SK-N-SH (cell line): ENCODE measurements around the gene KRTAP6-1. TPM values are rescaled to one million over a fixed set of nuclear protein-coding genes. Genes with fewer than 3 reads are reported as not detected.

ENCODE experiments used
- CTCF ChIA-PET: fragments of 300-600, 350-600 bp; formaldehyde crosslinking; extraction: SDS; loops from one replicate; lab custom pipeline; 2021; lab: Yijun Ruan, JAX
- POLR2A ChIA-PET: fragments of 350-600 bp; sonication (Branson Sonifier 250); formaldehyde crosslinking; extraction: SDS; loops from one replicate; lab custom pipeline; 2020; ENCODE audit warnings: antibody characterized with exemption, inconsistent platforms; lab: Yijun Ruan, JAX
- DNase-seq: peaks from one replicate; pipeline ENCODE4 v3.0.0; 2012
- H2AFZ ChIP-seq: fragments of 200-600 bp; sonication (generic); 2 replicates; pipeline ENCODE4 v1.8.1; 2016; ENCODE audit warnings: antibody characterized with exemption, mild to moderate bottlenecking, low read depth
- H3F3A ChIP-seq: fragments of 200-600 bp; sonication (generic); replicated peaks from 2 replicates; pipeline ENCODE3; 2016; ENCODE audit warnings: antibody characterized with exemption, mild to moderate bottlenecking; ENCODE audit not compliant: insufficient read depth
- H3K27ac ChIP-seq, 2 experiments: fragments of 200-500 bp in 1 of 2; fragments of 200-600 bp in 1 of 2; sonication (Bioruptor generic) in 1 of 2; sonication (generic), shearing (Covaris generic) in 1 of 2; 2 replicates each; pipeline versions ENCODE4 v1.5.1 to v1.6.1; 2014 to 2016; ENCODE audit warnings: low read depth in 2 of 2, inconsistent platforms in 1 of 2, low read length in 1 of 2, mild to moderate bottlenecking in 1 of 2, mixed read lengths in 1 of 2
- H3K27me3 ChIP-seq: fragments of 200-600 bp; sonication (generic), shearing (Covaris generic); 2 replicates; pipeline ENCODE4 v1.6.1; 2016; ENCODE audit warnings: mixed run types; ENCODE audit not compliant: insufficient read depth
- H3K36me3 ChIP-seq, 2 experiments: fragments of 200-500 bp in 1 of 2; fragments of 200-600 bp in 1 of 2; sonication (Bioruptor generic) in 1 of 2; sonication (generic) in 1 of 2; replicated peaks in 1 of 2; 2 replicates each; pipeline versions ENCODE3 to v1.5.1; 2014 to 2016; ENCODE audit warnings: low read length in 1 of 2, mild to moderate bottlenecking in 1 of 2; ENCODE audit not compliant: insufficient read depth in 2 of 2, control insufficient read depth in 1 of 2
- H3K4me1 ChIP-seq, 2 experiments: fragments of 200-500 bp in 1 of 2; fragments of 200-600 bp in 1 of 2; sonication (Bioruptor generic) in 1 of 2; sonication (generic), shearing (Covaris generic) in 1 of 2; 2 replicates each; pipeline versions ENCODE4 v1.5.1 to v1.6.1; 2014 to 2016; ENCODE audit warnings: low read depth in 1 of 2, low read length in 1 of 2, mixed run types in 1 of 2; ENCODE audit not compliant: insufficient read depth in 2 of 2, control insufficient read depth in 1 of 2
- H3K4me2 ChIP-seq: fragments of 200-600 bp; sonication (generic), shearing (Covaris generic); 2 replicates; pipeline ENCODE4 v1.6.1; 2017; ENCODE audit warnings: mixed run types
- H3K4me3 ChIP-seq, 2 experiments: fragments of 200-500 bp in 1 of 2; fragments of 200-600 bp in 1 of 2; sonication (Bioruptor generic) in 1 of 2; sonication (generic), shearing (Covaris generic) in 1 of 2; 2 replicates each; pipeline versions ENCODE4 v1.5.1 to v1.8.1; 2014 to 2016; ENCODE audit warnings: low read depth in 2 of 2, inconsistent platforms in 1 of 2, low read length in 1 of 2, mild to moderate bottlenecking in 1 of 2, mixed read lengths in 1 of 2, moderate library complexity in 1 of 2
- H3K79me2 ChIP-seq: fragments of 200-600 bp; sonication (generic); 2 replicates; pipeline ENCODE4 v1.8.1; 2017; ENCODE audit warnings: mild to moderate bottlenecking; ENCODE audit not compliant: insufficient read depth
- H3K9ac ChIP-seq: fragments of 200-600 bp; sonication (generic); 2 replicates; pipeline ENCODE4 v1.6.1; 2017; ENCODE audit warnings: mixed run types
- H3K9me2 ChIP-seq: fragments of 200-600 bp; sonication (generic); 2 replicates; pipeline ENCODE4 v1.6.1; 2017; ENCODE audit warnings: mixed run types
- H3K9me3 ChIP-seq: fragments of 200-600 bp; sonication (generic); 2 replicates; pipeline ENCODE4 v1.6.1; 2017; ENCODE audit warnings: mixed run types, mild to moderate bottlenecking, moderate library complexity
- H4K20me1 ChIP-seq: fragments of 200-600 bp; sonication (generic); 2 replicates; pipeline ENCODE4 v1.6.1; 2017; ENCODE audit warnings: mild to moderate bottlenecking, mixed run types; ENCODE audit not compliant: insufficient read depth
- CHD2 ChIP-seq: fragments of 150-350 bp; IDR thresholded peaks from 2 replicates; pipeline ENCODE4 v1.6.1; 2018; ENCODE audit warnings: low read length; ENCODE audit not compliant: partially characterized antibody
- CTCF ChIP-seq: fragments of 200-600 bp; sonication (generic); IDR thresholded peaks from 2 replicates; pipeline ENCODE4 v1.6.1; 2017; ENCODE audit warnings: antibody characterized with exemption, mild to moderate bottlenecking, moderate library complexity
- EP300 ChIP-seq, 2 experiments: IDR thresholded peaks; 2 replicates each; pipeline versions ENCODE4 v1.4.0 to v1.6.1; 2012; ENCODE audit warnings: borderline replicate concordance in 1 of 2, low read depth in 1 of 2, low read length in 1 of 2
- FOXM1 ChIP-seq: IDR thresholded peaks from 2 replicates; pipeline ENCODE4 v1.4.0; 2012; ENCODE audit warnings: low read depth, mild to moderate bottlenecking
- GABPA ChIP-seq: IDR thresholded peaks from 2 replicates; pipeline ENCODE4 v1.4.0; 2012; ENCODE audit warnings: low read depth, mild to moderate bottlenecking
- GATA2 ChIP-seq: sonication (generic); formaldehyde crosslinking; IDR thresholded peaks from 2 replicates; pipeline ENCODE4 v1.5.0; 2020; ENCODE audit warnings: mild to moderate bottlenecking, missing genetic modification reagents
- MEF2A ChIP-seq: IDR thresholded peaks from 2 replicates; pipeline ENCODE4 v1.4.0; 2012; ENCODE audit warnings: low read depth, borderline replicate concordance
- MXI1 ChIP-seq: IDR thresholded peaks from 2 replicates; pipeline ENCODE4 v1.6.1; 2012; ENCODE audit warnings: mild to moderate bottlenecking, low read depth, low read length, improper control_type of control experiment
- NFIC ChIP-seq: IDR thresholded peaks from 2 replicates; pipeline ENCODE4 v1.4.0; 2012; ENCODE audit warnings: borderline replicate concordance
- NRF1 ChIP-seq: IDR thresholded peaks from 2 replicates; pipeline ENCODE4 v1.6.1; 2012; ENCODE audit warnings: low read depth, mild to moderate bottlenecking, low read length
- PBX3 ChIP-seq: IDR thresholded peaks from 2 replicates; pipeline ENCODE4; 2012
- POLR2AphosphoS5 ChIP-seq: IDR thresholded peaks from 2 replicates; pipeline ENCODE4 v1.6.1; 2012; ENCODE audit warnings: low read depth, low read length
- RAD21 ChIP-seq: IDR thresholded peaks from 2 replicates; pipeline ENCODE4 v1.6.1; 2012; ENCODE audit warnings: mild to moderate bottlenecking, low read length
- USF2 ChIP-seq: fragments of 150-350 bp; IDR thresholded peaks from 2 replicates; pipeline ENCODE4 v1.6.1; 2017; ENCODE audit warnings: antibody characterized with exemption, low read length, low read depth, borderline replicate concordance
- WGBS: methylation state at CpG from one replicate; pipeline ENCODE4 v1.1.6; 2017; ENCODE audit warnings: low lambda C conversion rate; 5-methylcytosine and 5-hydroxymethylcytosine counted together
- polyA plus RNA-seq, 3 experiments: library from polyadenylated mRNA; depleted of rRNA; stranded (reverse); fragments of >200 nt; gene quantifications; 2 replicates each; pipeline ENCODE4 v1.2.3, GENCODE V29; 2012
- TF ChIP-seq, protein P1 (sequence below): fragments of 150-350 bp; IDR thresholded peaks from 2 replicates; pipeline ENCODE4 v1.6.1; 2016; ENCODE audit warnings: mild to moderate bottlenecking, low read depth, low read length
- TF ChIP-seq, protein P2 (sequence below): IDR thresholded peaks from 2 replicates; pipeline ENCODE4 v1.6.1; 2012; ENCODE audit warnings: mild to moderate bottlenecking, low read depth, low read length, moderate library complexity
- TF ChIP-seq, protein P3 (sequence below): IDR thresholded peaks from 2 replicates; pipeline ENCODE4 v1.4.0; 2012; ENCODE audit warnings: low read depth, borderline replicate concordance

Gene KRTAP6-1
- polyA plus RNA-seq, 1 of the 3 experiments (the other 2 are of a cell fraction): not detected

DNA sequence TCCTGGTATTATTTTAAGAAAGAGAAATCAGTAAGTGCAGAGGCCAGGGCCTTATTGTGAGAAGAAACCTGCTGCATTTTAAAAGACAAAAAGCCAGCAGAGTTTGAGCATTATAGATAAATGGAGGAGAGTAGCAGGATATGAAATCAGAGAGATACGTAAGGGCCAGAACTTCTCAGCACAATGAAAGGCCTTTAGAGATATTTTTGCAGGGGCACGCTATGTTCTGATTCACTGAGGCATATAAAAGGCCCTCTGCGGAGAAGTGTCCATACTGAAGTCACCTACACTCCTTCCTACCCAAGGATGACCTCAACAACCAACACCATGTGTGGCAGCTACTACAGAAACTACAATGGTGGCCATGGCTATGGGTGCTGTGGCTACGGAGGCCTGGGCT lies 21.6 kb downstream of the KRTAP6-1 start, which contains the start of gene KRTAP6-3:
Gene KRTAP6-3, plus strand, starts transcription at position 301 of the 400 bp plus-strand sequence. Its CDS starts 6 bp downstream, at position 307.
- Histone ChIP-seq H3K4me2 (no peak within 1 kb of the TSS), H3K27ac (no peak within 1 kb of the TSS), H3K9me3 (no peaks in the 10 kb centered on the region), H3K4me3 (no peak within 1 kb of the TSS), H3K27me3 (no peaks in the 10 kb centered on the region), H3K79me2 (no peaks in the 10 kb centered on the region), H3K36me3 (no peaks in the 10 kb centered on the region), H2AFZ (no peak within 1 kb of the TSS), H3F3A (no peaks in the 10 kb centered on the region), H4K20me1 (no peaks in the 10 kb centered on the region), H3K4me1 (no peaks in the 10 kb centered on the region), H3K9me2 (no peaks in the 10 kb centered on the region), H3K9ac (no peak within 1 kb of the TSS)
- ChIA-PET POLR2A (no interaction called here), CTCF (no interaction called here)
- WGBS: 2% methylated on average over 3 of the region's 4 CpGs
- TF ChIP-seq FOXM1 (no peak), POLR2AphosphoS5 (no peak), NRF1 (no peak), MXI1 (no peak), RAD21 (no peak), GABPA (no peak), CTCF (no peak), MEF2A (no peak), NFIC (no peak), USF2 (no peak)
- TF ChIP-seq, protein P1, sequence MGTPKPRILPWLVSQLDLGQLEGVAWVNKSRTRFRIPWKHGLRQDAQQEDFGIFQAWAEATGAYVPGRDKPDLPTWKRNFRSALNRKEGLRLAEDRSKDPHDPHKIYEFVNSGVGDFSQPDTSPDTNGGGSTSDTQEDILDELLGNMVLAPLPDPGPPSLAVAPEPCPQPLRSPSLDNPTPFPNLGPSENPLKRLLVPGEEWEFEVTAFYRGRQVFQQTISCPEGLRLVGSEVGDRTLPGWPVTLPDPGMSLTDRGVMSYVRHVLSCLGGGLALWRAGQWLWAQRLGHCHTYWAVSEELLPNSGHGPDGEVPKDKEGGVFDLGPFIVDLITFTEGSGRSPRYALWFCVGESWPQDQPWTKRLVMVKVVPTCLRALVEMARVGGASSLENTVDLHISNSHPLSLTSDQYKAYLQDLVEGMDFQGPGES: no peak
- no peak for DNase-seq

DNA sequence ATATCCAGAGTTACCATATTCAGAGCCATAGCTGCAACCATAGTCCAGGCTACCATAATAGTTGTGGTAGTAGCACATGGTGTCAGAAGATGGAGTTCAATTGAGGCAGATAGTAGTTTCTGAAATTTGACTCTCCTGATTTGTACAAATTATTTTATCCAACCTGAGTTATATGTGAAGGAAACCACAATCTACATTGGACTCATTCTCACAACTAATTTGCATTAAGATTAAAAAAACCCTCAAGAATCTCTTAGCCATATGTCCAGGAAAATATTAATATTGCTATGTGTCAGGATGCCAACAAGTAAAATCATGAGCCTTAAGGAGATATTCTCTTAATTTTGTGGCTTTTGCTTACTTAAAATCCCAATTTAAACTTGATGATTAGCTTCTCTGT lies 23.4 kb downstream of the KRTAP6-1 start, which contains the start of gene KRTAP22-2:
Gene KRTAP22-2, minus strand, starts transcription at position 101 of the 400 bp plus-strand sequence.
- no peak for DNase-seq
- POLR2A ChIA-PET: no interaction called here

More for the DNA sequence above, 23.4 kb downstream of the KRTAP6-1 start, which contains the start of gene KRTAP22-2:
- Histone ChIP-seq H3K36me3 (no peaks in the 10 kb centered on the region), H3K27ac (no peak within 1 kb of the TSS), H3K4me3 (no peak within 1 kb of the TSS), H3K9me2 (no peaks in the 10 kb centered on the region), H3K9ac (no peak within 1 kb of the TSS), H3K79me2 (no peaks in the 10 kb centered on the region), H3K27me3 (no peaks in the 10 kb centered on the region), H3K9me3 (no peaks in the 10 kb centered on the region), H4K20me1 (no peaks in the 10 kb centered on the region), H3K4me1 (no peaks in the 10 kb centered on the region), H3F3A (no peaks in the 10 kb centered on the region), H3K4me2 (no peak within 1 kb of the TSS), H2AFZ (no peak within 1 kb of the TSS)
- CTCF ChIA-PET: no interaction called here
- TF ChIP-seq MEF2A (no peak), EP300 (IDR thresholded peaks at IDR 0.05; ENCODE audit: borderline replicate concordance in 1 of 2, low read depth in 1 of 2, low read length in 1 of 2) (no peak), GABPA (no peak), FOXM1 (no peak), GATA2 (no peak), RAD21 (no peak), CHD2 (no peak), NFIC (no peak), PBX3 (no peak)
- TF ChIP-seq, protein P2, sequence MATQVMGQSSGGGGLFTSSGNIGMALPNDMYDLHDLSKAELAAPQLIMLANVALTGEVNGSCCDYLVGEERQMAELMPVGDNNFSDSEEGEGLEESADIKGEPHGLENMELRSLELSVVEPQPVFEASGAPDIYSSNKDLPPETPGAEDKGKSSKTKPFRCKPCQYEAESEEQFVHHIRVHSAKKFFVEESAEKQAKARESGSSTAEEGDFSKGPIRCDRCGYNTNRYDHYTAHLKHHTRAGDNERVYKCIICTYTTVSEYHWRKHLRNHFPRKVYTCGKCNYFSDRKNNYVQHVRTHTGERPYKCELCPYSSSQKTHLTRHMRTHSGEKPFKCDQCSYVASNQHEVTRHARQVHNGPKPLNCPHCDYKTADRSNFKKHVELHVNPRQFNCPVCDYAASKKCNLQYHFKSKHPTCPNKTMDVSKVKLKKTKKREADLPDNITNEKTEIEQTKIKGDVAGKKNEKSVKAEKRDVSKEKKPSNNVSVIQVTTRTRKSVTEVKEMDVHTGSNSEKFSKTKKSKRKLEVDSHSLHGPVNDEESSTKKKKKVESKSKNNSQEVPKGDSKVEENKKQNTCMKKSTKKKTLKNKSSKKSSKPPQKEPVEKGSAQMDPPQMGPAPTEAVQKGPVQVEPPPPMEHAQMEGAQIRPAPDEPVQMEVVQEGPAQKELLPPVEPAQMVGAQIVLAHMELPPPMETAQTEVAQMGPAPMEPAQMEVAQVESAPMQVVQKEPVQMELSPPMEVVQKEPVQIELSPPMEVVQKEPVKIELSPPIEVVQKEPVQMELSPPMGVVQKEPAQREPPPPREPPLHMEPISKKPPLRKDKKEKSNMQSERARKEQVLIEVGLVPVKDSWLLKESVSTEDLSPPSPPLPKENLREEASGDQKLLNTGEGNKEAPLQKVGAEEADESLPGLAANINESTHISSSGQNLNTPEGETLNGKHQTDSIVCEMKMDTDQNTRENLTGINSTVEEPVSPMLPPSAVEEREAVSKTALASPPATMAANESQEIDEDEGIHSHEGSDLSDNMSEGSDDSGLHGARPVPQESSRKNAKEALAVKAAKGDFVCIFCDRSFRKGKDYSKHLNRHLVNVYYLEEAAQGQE: no peak
- TF ChIP-seq, protein P3, sequence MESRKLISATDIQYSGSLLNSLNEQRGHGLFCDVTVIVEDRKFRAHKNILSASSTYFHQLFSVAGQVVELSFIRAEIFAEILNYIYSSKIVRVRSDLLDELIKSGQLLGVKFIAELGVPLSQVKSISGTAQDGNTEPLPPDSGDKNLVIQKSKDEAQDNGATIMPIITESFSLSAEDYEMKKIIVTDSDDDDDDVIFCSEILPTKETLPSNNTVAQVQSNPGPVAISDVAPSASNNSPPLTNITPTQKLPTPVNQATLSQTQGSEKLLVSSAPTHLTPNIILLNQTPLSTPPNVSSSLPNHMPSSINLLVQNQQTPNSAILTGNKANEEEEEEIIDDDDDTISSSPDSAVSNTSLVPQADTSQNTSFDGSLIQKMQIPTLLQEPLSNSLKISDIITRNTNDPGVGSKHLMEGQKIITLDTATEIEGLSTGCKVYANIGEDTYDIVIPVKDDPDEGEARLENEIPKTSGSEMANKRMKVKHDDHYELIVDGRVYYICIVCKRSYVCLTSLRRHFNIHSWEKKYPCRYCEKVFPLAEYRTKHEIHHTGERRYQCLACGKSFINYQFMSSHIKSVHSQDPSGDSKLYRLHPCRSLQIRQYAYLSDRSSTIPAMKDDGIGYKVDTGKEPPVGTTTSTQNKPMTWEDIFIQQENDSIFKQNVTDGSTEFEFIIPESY: no peak
